ENCODE measurements around the gene GLT8D2. TPM values are rescaled to one million over a fixed set of nuclear protein-coding genes. Genes with fewer than 3 reads are reported as not detected.
"Not testable (repeated sequence)": the region's sequence is repeated elsewhere in the genome, so short reads cannot be mapped to it uniquely, and the experiment has no call there.

Gene GLT8D2
- total and polyA plus RNA-seq, 2 donors (not counting 1 experiment from before 2014, with no cell fraction given), result not detected

DNA sequence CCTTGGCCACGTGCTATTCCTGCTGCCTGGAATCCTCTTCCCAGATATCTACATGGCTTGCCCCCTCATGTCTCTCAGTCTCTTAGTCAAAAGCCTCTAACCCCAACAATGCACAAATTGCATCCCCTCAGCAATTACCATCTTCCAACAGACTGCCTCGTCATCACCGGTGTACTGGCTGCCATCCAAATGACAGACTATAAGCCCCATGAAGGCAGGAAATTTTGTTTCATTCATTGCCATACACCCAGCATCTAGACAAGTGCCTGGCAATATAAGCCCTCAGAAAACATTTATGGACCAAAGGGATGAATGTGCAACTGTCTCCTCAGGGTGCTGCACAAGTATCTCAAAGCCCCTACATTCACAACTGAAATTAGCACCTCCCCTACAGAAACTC is 5.8 kb downstream of the GLT8D2 start:
- Histone ChIP-seq H3K4me3 (ENCODE audit: control extremely low read depth in 1 of 5, extremely low read depth in 1 of 5, insufficient read depth in 1 of 5, low read depth in 2 of 5, low read length in 4 of 5) (no peak overlapping the region), H3K36me3 (replicated peaks in 1 of 2; ENCODE audit: control extremely low read depth in 1 of 2, control insufficient read depth in 1 of 2, extremely low read depth in 1 of 2, insufficient read depth in 2 of 2, low read length in 1 of 2) (no peaks in the 10 kb centered on the region), H3K79me2 (ENCODE audit: control insufficient read depth, insufficient read depth, low read length) (no peaks in the 10 kb centered on the region), H3K4me1 (ENCODE audit: control insufficient read depth in 2 of 2, insufficient read depth in 2 of 2, low read length in 2 of 2) (no peaks in the 10 kb centered on the region), H2AFZ (ENCODE audit: insufficient read depth, low read depth, low read length, poor library complexity, severe bottlenecking) (no peak overlapping the region), H3K9ac (ENCODE audit: low read length) (no peak overlapping the region), H3K27ac (ENCODE audit: low read length in 2 of 2) (no peak overlapping the region), H4K20me1 (ENCODE audit: control insufficient read depth, insufficient read depth, low read length, poor library complexity, severe bottlenecking) (no peaks in the 10 kb centered on the region), H3K4me2 (replicated peaks; ENCODE audit: low read depth, low read length, poor library complexity, severe bottlenecking) (no peak overlapping the region), H3K27me3 (replicated peaks in 1 of 4; ENCODE audit: control extremely low read depth in 1 of 4, control insufficient read depth in 3 of 4, insufficient read depth in 4 of 4, low read length in 3 of 4) (peaks cover 0 to under 1% (median 0%) of the 10 kb centered on the region in 4 experiments), H3K9me3 (ENCODE audit: control extremely low read depth in 1 of 3, control insufficient read depth in 2 of 3, insufficient read depth in 1 of 3, low read length in 2 of 3) (no peaks in the 10 kb centered on the region)
- H3K4me1 Mint-ChIP-seq, result no peaks in the 10 kb centered on the region
- DNase-seq (no peak), ATAC-seq (ENCODE audit: low read depth) (no peak)
- ChIA-PET CTCF (no interaction called here), POLR2A (no interaction called here)
- peaks cover 21% of the 10 kb centered on the region for H3K27me3 Mint-ChIP-seq
- no peak overlapping the region for H3K27ac Mint-ChIP-seq
- intact Hi-C loops (cut with micrococcal nuclease), result no loop called here
- TF ChIP-seq, protein P1, sequence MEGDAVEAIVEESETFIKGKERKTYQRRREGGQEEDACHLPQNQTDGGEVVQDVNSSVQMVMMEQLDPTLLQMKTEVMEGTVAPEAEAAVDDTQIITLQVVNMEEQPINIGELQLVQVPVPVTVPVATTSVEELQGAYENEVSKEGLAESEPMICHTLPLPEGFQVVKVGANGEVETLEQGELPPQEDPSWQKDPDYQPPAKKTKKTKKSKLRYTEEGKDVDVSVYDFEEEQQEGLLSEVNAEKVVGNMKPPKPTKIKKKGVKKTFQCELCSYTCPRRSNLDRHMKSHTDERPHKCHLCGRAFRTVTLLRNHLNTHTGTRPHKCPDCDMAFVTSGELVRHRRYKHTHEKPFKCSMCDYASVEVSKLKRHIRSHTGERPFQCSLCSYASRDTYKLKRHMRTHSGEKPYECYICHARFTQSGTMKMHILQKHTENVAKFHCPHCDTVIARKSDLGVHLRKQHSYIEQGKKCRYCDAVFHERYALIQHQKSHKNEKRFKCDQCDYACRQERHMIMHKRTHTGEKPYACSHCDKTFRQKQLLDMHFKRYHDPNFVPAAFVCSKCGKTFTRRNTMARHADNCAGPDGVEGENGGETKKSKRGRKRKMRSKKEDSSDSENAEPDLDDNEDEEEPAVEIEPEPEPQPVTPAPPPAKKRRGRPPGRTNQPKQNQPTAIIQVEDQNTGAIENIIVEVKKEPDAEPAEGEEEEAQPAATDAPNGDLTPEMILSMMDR (IDR thresholded peaks at IDR 0.05), result no peak
- no peak for TF ChIP-seq EZH2 (IDR thresholded peaks at IDR 0.05; ENCODE audit: borderline replicate concordance, insufficient read depth, low read depth, low read length, poor library complexity, severe bottlenecking)
- no peaks in the 10 kb centered on the region for H3K9me3 Mint-ChIP-seq (ENCODE audit: insufficient read depth)
- WGBS (ENCODE audit: insufficient coverage), result 96% methylated on average over 3 of the region's 3 CpGs
- H3K4me3 Mint-ChIP-seq, result no peak overlapping the region

GRCh38 chr12:104042580-104042979 is 7.4 kb downstream of the GLT8D2 start:
- Histone ChIP-seq H3K4me1 (ENCODE audit: control insufficient read depth in 2 of 2, insufficient read depth in 2 of 2, low read length in 2 of 2) (no peaks in the 10 kb centered on the region), H4K20me1 (ENCODE audit: control insufficient read depth, insufficient read depth, low read length, poor library complexity, severe bottlenecking) (no peaks in the 10 kb centered on the region), H3K27me3 (replicated peaks in 1 of 4; ENCODE audit: control extremely low read depth in 1 of 4, control insufficient read depth in 3 of 4, insufficient read depth in 4 of 4, low read length in 3 of 4) (no peaks in the 10 kb centered on the region), H3K4me2 (replicated peaks; ENCODE audit: low read depth, low read length, poor library complexity, severe bottlenecking) (no peak overlapping the region), H3K9me3 (ENCODE audit: control extremely low read depth in 1 of 3, control insufficient read depth in 2 of 3, insufficient read depth in 1 of 3, low read length in 2 of 3) (no peaks in the 10 kb centered on the region), H3K36me3 (replicated peaks in 1 of 2; ENCODE audit: control extremely low read depth in 1 of 2, control insufficient read depth in 1 of 2, extremely low read depth in 1 of 2, insufficient read depth in 2 of 2, low read length in 1 of 2) (no peaks in the 10 kb centered on the region), H3K79me2 (ENCODE audit: control insufficient read depth, insufficient read depth, low read length) (no peaks in the 10 kb centered on the region), H2AFZ (ENCODE audit: insufficient read depth, low read depth, low read length, poor library complexity, severe bottlenecking) (no peak overlapping the region), H3K9ac (ENCODE audit: low read length) (no peak overlapping the region), H3K27ac (ENCODE audit: low read length in 2 of 2) (no peak overlapping the region), H3K4me3 (ENCODE audit: control extremely low read depth in 1 of 5, extremely low read depth in 1 of 5, insufficient read depth in 1 of 5, low read depth in 2 of 5, low read length in 4 of 5) (no peak overlapping the region)
- no peak for ATAC-seq (ENCODE audit: low read depth)
- TF ChIP-seq, protein P1 (IDR thresholded peaks at IDR 0.05), result no peak
- TF ChIP-seq EZH2 (IDR thresholded peaks at IDR 0.05; ENCODE audit: borderline replicate concordance, insufficient read depth, low read depth, low read length, poor library complexity, severe bottlenecking), result no peak
- H3K27ac Mint-ChIP-seq, result no peak overlapping the region
- intact Hi-C loops (cut with micrococcal nuclease), result no loop called here
- no peak overlapping the region for H3K4me3 Mint-ChIP-seq
- peaks cover 14% of the 10 kb centered on the region for H3K27me3 Mint-ChIP-seq
- H3K9me3 Mint-ChIP-seq (ENCODE audit: insufficient read depth), result no peaks in the 10 kb centered on the region
- DNase-seq, result no peak
- no peaks in the 10 kb centered on the region for H3K4me1 Mint-ChIP-seq
- CTCF ChIA-PET, result interaction anchor here (0.8 to 1.3 kb wide), 2 partner anchors 16 to 67 kb away, joined by 3 to 5 read pairs; no protein-coding TSS in a partner anchor
- 83% methylated on average over 1 of the region's 1 CpG for WGBS (ENCODE audit: insufficient coverage)
- POLR2A ChIA-PET, result no interaction called here

- H3K4me3 Mint-ChIP-seq; intact Hi-C loops (cut with micrococcal nuclease): not testable (repeated sequence)
These were observed 10.2 kb downstream of the GLT8D2 start for GRCh38 chr12:104039769-104040168.

More at GRCh38 chr12:104039769-104040168, 10.2 kb downstream of the GLT8D2 start:
- H3K9ac ChIP-seq (ENCODE audit: low read length); H3K4me3 ChIP-seq (ENCODE audit: control extremely low read depth in 1 of 5, extremely low read depth in 1 of 5, insufficient read depth in 1 of 5, low read depth in 2 of 5, low read length in 4 of 5); H3K4me1 Mint-ChIP-seq; H3K9me3 ChIP-seq (ENCODE audit: control extremely low read depth in 1 of 3, control insufficient read depth in 2 of 3, insufficient read depth in 1 of 3, low read length in 2 of 3); ATAC-seq (ENCODE audit: low read depth); H3K4me2 ChIP-seq (replicated peaks; ENCODE audit: low read depth, low read length, poor library complexity, severe bottlenecking); H3K27me3 ChIP-seq (replicated peaks in 1 of 4; ENCODE audit: control extremely low read depth in 1 of 4, control insufficient read depth in 3 of 4, insufficient read depth in 4 of 4, low read length in 3 of 4); H3K27ac Mint-ChIP-seq; POLR2A ChIA-PET; H4K20me1 ChIP-seq (ENCODE audit: control insufficient read depth, insufficient read depth, low read length, poor library complexity, severe bottlenecking); H3K4me1 ChIP-seq (ENCODE audit: control insufficient read depth in 2 of 2, insufficient read depth in 2 of 2, low read length in 2 of 2); H3K9me3 Mint-ChIP-seq (ENCODE audit: insufficient read depth); CTCF ChIA-PET; H2AFZ ChIP-seq (ENCODE audit: insufficient read depth, low read depth, low read length, poor library complexity, severe bottlenecking); H3K36me3 ChIP-seq (replicated peaks in 1 of 2; ENCODE audit: control extremely low read depth in 1 of 2, control insufficient read depth in 1 of 2, extremely low read depth in 1 of 2, insufficient read depth in 2 of 2, low read length in 1 of 2); DNase-seq; H3K79me2 ChIP-seq (ENCODE audit: control insufficient read depth, insufficient read depth, low read length); H3K27ac ChIP-seq (ENCODE audit: low read length in 2 of 2): not testable (repeated sequence)
- H3K27me3 Mint-ChIP-seq, result peaks cover 23% of the 10 kb centered on the region
- WGBS (ENCODE audit: insufficient coverage), result no CpG with 5 or more reads among the region's 1 CpG

Data from B cell (primary cell).